CD8-positive, alpha-beta memory T cell (primary cell): ENCODE data around the gene SLC23A1. TPM values are rescaled to one million over a fixed set of nuclear protein-coding genes. Genes with fewer than 3 reads are reported as not detected.
A peak's percentile ranks its signal among the peaks of the same experiment; 100 is the strongest.

ENCODE experiments used
- CTCF ChIA-PET: fragments of 350-600 bp; sonication (Branson Sonifier 250); formaldehyde crosslinking; loops from one replicate; lab custom pipeline; 2021; ENCODE audit warnings: antibody characterized with exemption; lab: Charles Lee
- POLR2A ChIA-PET: fragments of 350-600 bp; sonication (Branson Sonifier 250); formaldehyde crosslinking; loops from one replicate; lab custom pipeline; 2021; ENCODE audit warnings: antibody characterized with exemption; lab: Charles Lee
- DNase-seq, 5 donors: peaks; one replicate each; pipeline versions ENCODE4 v3.0.0 to v3.0.0-alpha.2; 2020 to 2022; ENCODE audit warnings: mixed read lengths in 1 of 5
- H3K27ac ChIP-seq: one replicate; pipeline ENCODE4 v1.7.0; 2013; ENCODE audit warnings: low read depth, mild to moderate bottlenecking, low read length, moderate library complexity
- H3K27me3 ChIP-seq: 2 replicates; pipeline ENCODE4 v1.7.0; 2013; ENCODE audit warnings: low read length, mild to moderate bottlenecking; ENCODE audit not compliant: insufficient read depth, poor library complexity, severe bottlenecking
- H3K36me3 ChIP-seq: 2 replicates; pipeline ENCODE4 v1.7.0; 2013; ENCODE audit warnings: mild to moderate bottlenecking, low read length, moderate library complexity; ENCODE audit not compliant: insufficient read depth
- H3K4me1 ChIP-seq: 2 replicates; pipeline ENCODE4 v1.7.0; 2013; ENCODE audit warnings: mild to moderate bottlenecking, low read length, moderate library complexity; ENCODE audit not compliant: insufficient read depth
- H3K4me3 ChIP-seq: 2 replicates; pipeline ENCODE4 v1.7.0; 2013; ENCODE audit warnings: mild to moderate bottlenecking, low read length
- H3K9me3 ChIP-seq: 2 replicates; pipeline ENCODE4 v1.7.0; 2013; ENCODE audit warnings: mild to moderate bottlenecking, low read length
- H3K27ac Mint-ChIP-seq, 8 donors: one replicate each; pipeline ENCODE4 v1.8.0; 2020 to 2021; ENCODE audit warnings: mixed read lengths in 8 of 8, mild to moderate bottlenecking in 6 of 8, inconsistent platforms in 3 of 8, moderate library complexity in 3 of 8
- H3K27me3 Mint-ChIP-seq, 2 donors: one replicate each; pipeline ENCODE4 v1.8.0; 2020 to 2021; ENCODE audit warnings: mixed read lengths in 2 of 2, mild to moderate bottlenecking in 1 of 2, moderate library complexity in 1 of 2
- H3K36me3 Mint-ChIP-seq, 3 donors: one replicate each; pipeline ENCODE4 v1.8.0; 2020 to 2021; ENCODE audit warnings: mixed read lengths in 3 of 3, inconsistent platforms in 1 of 3, mild to moderate bottlenecking in 1 of 3
- H3K4me1 Mint-ChIP-seq, 3 donors: one replicate each; pipeline ENCODE4 v1.8.0; 2020 to 2021; ENCODE audit warnings: mixed read lengths in 3 of 3, inconsistent platforms in 1 of 3, mild to moderate bottlenecking in 1 of 3
- H3K4me3 Mint-ChIP-seq, 7 donors: one replicate each; pipeline ENCODE4 v1.8.0; 2020 to 2021; ENCODE audit warnings: mixed read lengths in 7 of 7, mild to moderate bottlenecking in 6 of 7, moderate library complexity in 4 of 7, inconsistent platforms in 2 of 7
- H3K9me3 Mint-ChIP-seq, 5 donors: one replicate each; pipeline ENCODE4 v1.8.0; 2020 to 2022; ENCODE audit warnings: mixed read lengths in 5 of 5, mild to moderate bottlenecking in 3 of 5, moderate library complexity in 2 of 5, inconsistent platforms in 1 of 5
- polyA plus RNA-seq: library from polyadenylated mRNA; unstranded; fragments of 300-500 nt; fragmentation: Illumina TruSeq; gene quantifications from one replicate; pipeline ENCODE4 v1.2.3, GENCODE V29; 2021
- total RNA-seq, 2 experiments: library from RNA; stranded (reverse); gene quantifications; one replicate each; pipeline ENCODE4 v1.2.3, GENCODE V29; 2021

Gene SLC23A1
- total and polyA plus RNA-seq, 3 experiments from 2014 or later = 0.33 TPM; not detected in 2

GRCh38 chr5:139374909-139375308 is 8.2 kb downstream of the SLC23A1 start:
- Mint-ChIP-seq H3K27ac (peak overlapping the region in 1 of 8 donors; percentile 11), H3K36me3 (peaks cover 0 to 36% (median 6%) of the 10 kb centered on the region in 3 donors), H3K27me3 (no peaks in the 10 kb centered on the region), H3K4me3 (no peak overlapping the region), H3K9me3 (no peaks in the 10 kb centered on the region), H3K4me1 (peaks cover 0 to 3% (median 0%) of the 10 kb centered on the region in 3 donors)
- Histone ChIP-seq H3K27ac (no peak overlapping the region), H3K27me3 (no peaks in the 10 kb centered on the region), H3K4me1 (no peaks in the 10 kb centered on the region), H3K9me3 (no peaks in the 10 kb centered on the region), H3K4me3 (no peak overlapping the region), H3K36me3 (peaks cover 10% of the 10 kb centered on the region)
- POLR2A ChIA-PET = no interaction called here
- CTCF ChIA-PET = interaction anchor here (1.1 kb wide), 1 partner anchor 15 kb away, joined by 3 read pairs; the partner anchor contains the start of gene MZB1
- no peak for DNase-seq

DNA sequence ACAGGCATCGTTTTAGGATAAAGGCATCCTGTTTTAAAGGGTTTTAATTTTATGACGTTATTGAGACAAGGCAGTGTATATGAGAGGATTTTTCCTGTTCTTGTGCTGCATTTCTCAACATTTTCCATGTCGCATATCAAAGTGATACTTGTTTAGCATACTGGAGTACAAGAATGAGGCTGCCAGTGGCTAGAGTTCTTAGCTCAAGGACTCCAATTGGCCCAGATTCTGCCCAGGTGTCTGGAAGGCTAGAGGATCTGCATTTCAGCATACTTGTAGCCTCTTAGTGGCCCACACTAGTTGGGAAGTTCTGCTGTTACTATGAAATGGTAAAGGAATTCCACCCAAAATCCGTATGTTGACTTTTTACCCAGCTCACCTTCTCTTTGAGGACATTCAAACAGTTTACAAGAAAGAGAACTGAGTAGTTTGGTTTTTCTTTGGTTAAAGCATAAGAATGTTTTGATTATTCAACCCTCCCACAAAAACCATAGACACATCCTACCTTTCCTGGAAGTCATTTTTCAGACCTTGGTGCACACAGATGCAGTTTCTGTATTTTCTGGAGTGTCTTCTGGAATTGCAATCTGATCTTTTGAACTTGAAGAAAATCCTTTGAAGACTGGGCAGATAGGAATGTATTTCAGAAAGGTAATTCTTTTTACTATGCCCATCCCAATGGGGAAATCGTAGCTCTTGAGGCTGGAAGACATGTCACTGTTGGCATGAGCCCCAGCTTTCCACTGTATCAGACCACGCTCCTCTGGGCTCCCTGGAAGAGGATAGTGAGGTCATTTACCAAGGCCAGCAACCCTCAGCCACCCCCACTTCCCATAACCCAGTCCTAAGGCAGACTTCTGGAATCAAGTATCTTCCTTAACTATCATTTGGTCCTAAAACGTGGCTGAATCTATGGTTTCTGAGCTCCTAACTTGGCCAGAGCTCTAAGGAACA is 11.3 kb downstream of the SLC23A1 start:
- no peak overlapping the region for H3K4me3 Mint-ChIP-seq
- no peaks in the 10 kb centered on the region for H3K9me3 Mint-ChIP-seq
- H3K27me3 Mint-ChIP-seq = no peaks in the 10 kb centered on the region
- H3K27me3 ChIP-seq = no peaks in the 10 kb centered on the region
- ChIA-PET POLR2A (no interaction called here), CTCF (interaction anchor here (1.2 kb wide), 1 partner anchor 75 kb away, joined by 3 read pairs; no protein-coding TSS in a partner anchor)
- H3K4me1 ChIP-seq = no peaks in the 10 kb centered on the region
- DNase-seq = no peak
- no peak overlapping the region for H3K27ac ChIP-seq
- H3K9me3 ChIP-seq = no peaks in the 10 kb centered on the region
- H3K4me1 Mint-ChIP-seq = peaks cover 0 to 4% (median 3%) of the 10 kb centered on the region in 3 donors
- H3K36me3 Mint-ChIP-seq = peaks cover 0 to 55% (median 9%) of the 10 kb centered on the region in 3 donors
- H3K27ac Mint-ChIP-seq = peak overlapping the region in 3 of 8 donors; percentile 23 to 33 (median 32)
- peaks cover 12% of the 10 kb centered on the region for H3K36me3 ChIP-seq
- no peak overlapping the region for H3K4me3 ChIP-seq

DNA sequence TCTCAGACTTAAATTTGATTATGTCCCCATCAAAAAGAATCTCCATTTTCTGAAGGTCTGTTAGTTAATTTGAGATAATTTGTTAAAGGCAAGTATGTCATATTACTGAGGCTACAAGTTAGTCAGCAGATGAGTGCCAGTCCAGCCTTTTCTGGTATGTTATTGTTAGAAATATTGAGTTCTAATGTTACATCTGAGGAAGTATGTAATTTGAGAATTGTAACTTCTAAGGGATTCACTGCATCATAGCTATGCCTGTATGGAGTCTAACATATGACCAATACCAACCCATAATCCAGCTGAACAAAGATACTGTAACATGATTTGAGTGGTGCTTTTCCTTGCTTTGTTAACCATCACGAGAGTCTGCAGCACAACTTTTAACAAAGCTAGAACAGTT is 13.9 kb downstream of the SLC23A1 start:
- Histone ChIP-seq H3K9me3 (no peaks in the 10 kb centered on the region), H3K27me3 (no peaks in the 10 kb centered on the region), H3K27ac (no peak overlapping the region), H3K4me3 (no peak overlapping the region), H3K36me3 (peaks cover 25% of the 10 kb centered on the region), H3K4me1 (no peaks in the 10 kb centered on the region)
- Mint-ChIP-seq H3K27ac (no peak overlapping the region), H3K27me3 (no peaks in the 10 kb centered on the region), H3K9me3 (no peaks in the 10 kb centered on the region), H3K4me1 (peaks cover 1 to 4% (median 3%) of the 10 kb centered on the region in 3 donors), H3K36me3 (peaks cover 5 to 75% (median 11%) of the 10 kb centered on the region in 3 donors), H3K4me3 (no peak overlapping the region)
- DNase-seq = no peak
- ChIA-PET CTCF (interaction anchor here (1.6 kb wide), 1 partner anchor 28 kb away, joined by 3 read pairs; no protein-coding TSS in a partner anchor), POLR2A (interaction anchor here (0.6 to 1.3 kb wide), 2 partner anchors 27 to 672 kb away, joined by 6 to 7 read pairs; partner anchors contain the start of gene PAIP2)

GRCh38 chr5:139368613-139369012 is 14.5 kb downstream of the SLC23A1 start:
- Histone ChIP-seq H3K27me3 (no peaks in the 10 kb centered on the region), H3K36me3 (peaks cover 30% of the 10 kb centered on the region), H3K9me3 (no peaks in the 10 kb centered on the region), H3K4me3 (no peak overlapping the region), H3K4me1 (no peaks in the 10 kb centered on the region), H3K27ac (no peak overlapping the region)
- no peak for DNase-seq
- CTCF ChIA-PET = interaction anchor here (1.6 kb wide), 1 partner anchor 28 kb away, joined by 3 read pairs; no protein-coding TSS in a partner anchor
- POLR2A ChIA-PET = interaction anchor here (1.3 kb wide), 1 partner anchor 27 kb away, joined by 7 read pairs; the partner anchor contains the start of gene PAIP2
- Mint-ChIP-seq H3K4me1 (peaks cover 1 to 4% (median 3%) of the 10 kb centered on the region in 3 donors), H3K27ac (peak overlapping the region in 1 of 8 donors; percentile 33), H3K4me3 (no peak overlapping the region), H3K36me3 (peaks cover 5 to 76% (median 16%) of the 10 kb centered on the region in 3 donors), H3K9me3 (no peaks in the 10 kb centered on the region), H3K27me3 (no peaks in the 10 kb centered on the region)

DNA sequence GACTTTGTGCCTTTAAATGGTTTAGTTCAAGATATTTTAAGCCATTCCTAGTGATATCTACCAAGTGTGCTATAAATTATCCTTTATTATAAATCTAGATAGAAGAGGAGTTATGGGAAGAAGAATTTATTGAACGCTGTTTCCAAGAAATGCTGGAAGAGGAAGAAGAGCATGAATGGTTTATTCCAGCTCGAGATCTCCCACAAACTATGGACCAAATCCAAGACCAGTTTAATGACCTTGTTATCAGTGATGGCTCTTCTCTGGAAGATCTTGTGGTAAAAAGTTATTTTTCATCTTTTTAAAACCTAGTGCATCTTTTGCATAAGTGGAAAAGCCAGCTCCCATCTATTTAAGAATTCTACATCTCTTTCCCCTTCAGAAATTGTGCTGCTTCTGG is 18.6 kb downstream of the SLC23A1 start:
- Mint-ChIP-seq H3K4me1 (peaks cover 4 to 21% (median 20%) of the 10 kb centered on the region in 3 donors), H3K36me3 (peaks cover 5 to 61% (median 13%) of the 10 kb centered on the region in 3 donors), H3K27ac (no peak overlapping the region), H3K27me3 (no peaks in the 10 kb centered on the region), H3K4me3 (no peak overlapping the region), H3K9me3 (no peaks in the 10 kb centered on the region)
- ChIA-PET CTCF (no interaction called here), POLR2A (no interaction called here)
- peaks cover 4% of the 10 kb centered on the region for H3K4me1 ChIP-seq
- peaks cover 25% of the 10 kb centered on the region for H3K36me3 ChIP-seq
- no peaks in the 10 kb centered on the region for H3K27me3 ChIP-seq
- no peak for DNase-seq
- no peak overlapping the region for H3K4me3 ChIP-seq
- H3K9me3 ChIP-seq = no peaks in the 10 kb centered on the region
- H3K27ac ChIP-seq = no peak overlapping the region

GRCh38 chr5:139363937-139364336 is 19.2 kb downstream of the SLC23A1 start:
- Mint-ChIP-seq H3K27me3 (no peaks in the 10 kb centered on the region), H3K27ac (peak overlapping the region in 2 of 8 donors; percentile 67 to 77), H3K36me3 (peaks cover 5 to 60% (median 13%) of the 10 kb centered on the region in 3 donors), H3K4me3 (no peak overlapping the region), H3K9me3 (no peaks in the 10 kb centered on the region), H3K4me1 (peaks cover 4 to 22% (median 20%) of the 10 kb centered on the region in 3 donors)
- no peak for DNase-seq
- ChIA-PET CTCF (interaction anchor here (2.2 kb wide), 1 partner anchor 11 kb away, joined by 5 read pairs; no protein-coding TSS in a partner anchor), POLR2A (no interaction called here)
- peaks cover 25% of the 10 kb centered on the region for H3K36me3 ChIP-seq
- H3K27me3 ChIP-seq = no peaks in the 10 kb centered on the region
- no peak overlapping the region for H3K4me3 ChIP-seq
- no peaks in the 10 kb centered on the region for H3K9me3 ChIP-seq
- H3K4me1 ChIP-seq = peaks cover 4% of the 10 kb centered on the region
- no peak overlapping the region for H3K27ac ChIP-seq

GRCh38 chr5:139361835-139362429 is 21.2 kb downstream of the SLC23A1 start:
- peak overlapping the region in 3 of 8 donors; percentile 26 to 43 (median 29) for H3K27ac Mint-ChIP-seq
- Histone ChIP-seq H3K27ac (no peak overlapping the region), H3K4me1 (peaks cover 7% of the 10 kb centered on the region), H3K27me3 (no peaks in the 10 kb centered on the region), H3K4me3 (no peak overlapping the region), H3K36me3 (peaks cover 25% of the 10 kb centered on the region), H3K9me3 (no peaks in the 10 kb centered on the region)
- ChIA-PET POLR2A (no interaction called here), CTCF (interaction anchor here (2.2 kb wide), 1 partner anchor 9 kb away, joined by 5 read pairs; no protein-coding TSS in a partner anchor)
- peaks cover 16 to 38% (median 32%) of the 10 kb centered on the region in 3 donors for H3K4me1 Mint-ChIP-seq
- no peak for DNase-seq
- peaks cover 5 to 62% (median 16%) of the 10 kb centered on the region in 3 donors for H3K36me3 Mint-ChIP-seq
- H3K27me3 Mint-ChIP-seq = no peaks in the 10 kb centered on the region
- no peaks in the 10 kb centered on the region for H3K9me3 Mint-ChIP-seq
- no peak overlapping the region for H3K4me3 Mint-ChIP-seq
